Measurements from ENCODE around the gene NKAIN1.
"Not testable (repeated sequence)": the region's sequence is repeated elsewhere in the genome, so short reads cannot be mapped to it uniquely, and the experiment has no call there.

The NKAIN1 gene

GRCh38 chr1:31159869-31160611 is 79.6 kb downstream of the NKAIN1 start:
- no peak for DNase-seq (ENCODE audit: low read depth)
- H3K4me3 ChIP-seq (ENCODE audit: low read depth, low read length) = no peak overlapping the region

- DNase-seq (ENCODE audit: low read depth) = no peak
- H3K4me3 ChIP-seq (ENCODE audit: low read depth, low read length) = no peak overlapping the region
These were observed 80.4 kb downstream of the NKAIN1 start for GRCh38 chr1:31159323-31159722.

- H3K4me3 ChIP-seq (ENCODE audit: low read depth, low read length) = peak overlapping the region; percentile 57
- no peak for DNase-seq (ENCODE audit: low read depth)
These were observed 84.4 kb downstream of the NKAIN1 start for GRCh38 chr1:31155216-31155806.

GRCh38 chr1:31154632-31155215 is 85.0 kb downstream of the NKAIN1 start:
- peak overlapping the region; percentile 57 for H3K4me3 ChIP-seq (ENCODE audit: low read depth, low read length)
- peak; percentile 30 for DNase-seq (ENCODE audit: low read depth)

- H3K4me3 ChIP-seq (ENCODE audit: low read depth, low read length) = peak overlapping the region; percentile 47
- DNase-seq (ENCODE audit: low read depth) = no peak
These were observed 85.6 kb downstream of the NKAIN1 start for GRCh38 chr1:31154000-31154631.

GRCh38 chr1:31153423-31153822 is 86.3 kb downstream of the NKAIN1 start:
- no peak for DNase-seq (ENCODE audit: low read depth)
- H3K4me3 ChIP-seq (ENCODE audit: low read depth, low read length) = no peak overlapping the region

GRCh38 chr1:31152181-31152795 is 87.4 kb downstream of the NKAIN1 start:
- no peak overlapping the region for H3K4me3 ChIP-seq (ENCODE audit: low read depth, low read length)
- DNase-seq (ENCODE audit: low read depth) = peak; percentile 41

GRCh38 chr1:31151402-31151801 is 88.3 kb downstream of the NKAIN1 start:
- no peak for DNase-seq (ENCODE audit: low read depth)
- H3K4me3 ChIP-seq (ENCODE audit: low read depth, low read length) = no peak overlapping the region

GRCh38 chr1:31148409-31148808 is 91.3 kb downstream of the NKAIN1 start:
- H3K4me3 ChIP-seq (ENCODE audit: low read depth, low read length) = no peak overlapping the region
- no peak for DNase-seq (ENCODE audit: low read depth)

- no peak overlapping the region for H3K4me3 ChIP-seq (ENCODE audit: low read depth, low read length)
- DNase-seq (ENCODE audit: low read depth) = no peak
These were observed 94.0 kb downstream of the NKAIN1 start for GRCh38 chr1:31145648-31146047.

- no peak overlapping the region for H3K4me3 ChIP-seq (ENCODE audit: low read depth, low read length)
- DNase-seq (ENCODE audit: low read depth) = no peak
These were observed 95.2 kb downstream of the NKAIN1 start for GRCh38 chr1:31144442-31144841.

- no peak for DNase-seq (ENCODE audit: low read depth)
These were observed 96.2 kb downstream of the NKAIN1 start for GRCh38 chr1:31143455-31143854.

GRCh38 chr1:31142406-31142805 is 97.3 kb downstream of the NKAIN1 start:
- DNase-seq (ENCODE audit: low read depth) = no peak
- no peak overlapping the region for H3K4me3 ChIP-seq (ENCODE audit: low read depth, low read length)

More at GRCh38 chr1:31143455-31143854, 96.2 kb downstream of the NKAIN1 start:
- no peak overlapping the region for H3K4me3 ChIP-seq (ENCODE audit: low read depth, low read length)

- no peak overlapping the region for H3K4me3 ChIP-seq (ENCODE audit: low read depth, low read length)
- no peak for DNase-seq (ENCODE audit: low read depth)
These were observed 99.4 kb downstream of the NKAIN1 start for GRCh38 chr1:31140299-31140698.

- DNase-seq (ENCODE audit: low read depth); H3K4me3 ChIP-seq (ENCODE audit: low read depth, low read length): not testable (repeated sequence)
These were observed 100.7 kb downstream of the NKAIN1 start for GRCh38 chr1:31138797-31139521.

- not testable (repeated sequence) for H3K4me3 ChIP-seq (ENCODE audit: low read depth, low read length); DNase-seq (ENCODE audit: low read depth)
These were observed 101.8 kb downstream of the NKAIN1 start for GRCh38 chr1:31137873-31138272.

- no peak for DNase-seq (ENCODE audit: low read depth)
- H3K4me3 ChIP-seq (ENCODE audit: low read depth, low read length) = no peak overlapping the region
These were observed 103.6 kb downstream of the NKAIN1 start for GRCh38 chr1:31135973-31136600.

- no peak overlapping the region for H3K4me3 ChIP-seq (ENCODE audit: low read depth, low read length)
- no peak for DNase-seq (ENCODE audit: low read depth)
These were observed 106.3 kb downstream of the NKAIN1 start for GRCh38 chr1:31133368-31133767.

Data from skeletal muscle cell (primary cell).